GM04504 (cell line): ENCODE measurements around the gene POTEJ.
"Not testable (repeated sequence)": the region's sequence is repeated elsewhere in the genome, so short reads cannot be mapped to it uniquely, and the experiment has no call there.

Source experiments
- DNase-seq: peaks from one replicate; pipeline ENCODE4 v3.0.0-alpha.2; 2012; ENCODE audit warnings: low read depth

POTEJ gene

DNA sequence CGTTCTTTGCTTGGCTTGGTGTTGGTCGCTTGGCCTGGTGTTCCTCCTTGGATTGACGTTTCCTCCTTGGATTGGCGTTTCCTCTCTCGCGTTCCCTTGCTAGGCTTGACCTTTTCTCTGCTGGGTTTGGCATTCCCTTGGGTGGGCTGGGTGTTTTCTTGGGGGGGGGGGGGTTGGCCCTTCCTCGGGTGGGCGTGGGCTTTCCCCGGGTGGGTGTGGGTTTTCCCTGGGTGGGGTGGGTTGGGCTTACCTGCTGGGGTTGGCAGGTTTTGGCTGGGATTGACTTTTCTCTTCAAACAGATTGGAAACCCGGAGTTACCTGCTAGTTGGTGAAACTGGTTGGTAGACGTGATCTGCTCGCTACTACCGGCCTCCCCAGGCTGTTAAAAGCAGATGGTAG is at the start of gene POTEJ:
Gene POTEJ, plus strand, starts transcription at position 301 of the 400 bp plus-strand sequence. Its CDS starts 93 bp downstream, at position 394.
- not testable (repeated sequence) for DNase-seq

- DNase-seq, result not testable (repeated sequence)
These were observed 45.1 kb upstream of the POTEJ start for GRCh38 chr2:130566165-130566564.

- DNase-seq, result not testable (repeated sequence)
These were observed 39.3 kb upstream of the POTEJ start for GRCh38 chr2:130571929-130572328.

DNA sequence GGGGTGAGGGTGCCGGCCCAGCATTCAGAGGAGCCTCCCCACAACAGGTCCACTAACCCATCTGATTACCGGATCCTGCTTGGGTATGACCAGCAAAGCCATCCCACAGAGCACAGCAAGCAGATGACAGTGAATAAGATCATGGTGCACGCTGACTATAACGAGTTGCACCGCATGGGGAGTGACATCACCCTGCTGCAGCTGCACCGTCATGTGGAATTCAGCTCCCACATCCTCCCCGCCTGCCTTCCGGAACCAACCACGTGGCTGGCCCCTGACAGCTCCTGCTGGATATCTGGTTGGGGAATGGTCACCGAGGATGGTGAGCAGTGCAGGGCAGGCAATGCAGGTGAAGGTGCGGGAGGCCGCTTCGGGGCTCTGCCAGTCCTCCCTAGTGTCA is 37.0 kb upstream of the POTEJ start:
- not testable (repeated sequence) for DNase-seq

- DNase-seq, result not testable (repeated sequence)
These were observed 34.9 kb upstream of the POTEJ start for GRCh38 chr2:130576209-130576784.

GRCh38 chr2:130577559-130577958 is 33.7 kb upstream of the POTEJ start:
- DNase-seq, result not testable (repeated sequence)

DNA sequence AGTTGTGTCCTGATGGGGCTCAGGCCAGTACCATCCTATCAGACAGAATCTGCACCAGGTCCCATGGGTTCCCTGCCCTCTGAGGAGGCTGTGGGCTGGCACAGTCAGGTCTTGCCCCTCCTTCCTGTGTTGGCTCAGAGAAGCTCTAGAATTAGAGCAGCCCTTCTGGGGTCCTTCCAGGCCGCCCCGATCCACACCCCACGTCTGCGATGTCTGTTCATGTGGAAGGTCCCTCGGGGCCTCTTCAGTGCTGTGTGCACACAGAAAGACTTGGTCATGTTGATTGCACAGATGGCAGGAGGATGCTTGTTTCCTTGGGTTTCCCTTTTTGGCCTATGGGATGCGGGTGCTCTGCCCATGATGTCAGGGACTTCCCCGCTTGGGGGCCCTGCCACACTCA is 32.1 kb upstream of the POTEJ start:
- DNase-seq, result not testable (repeated sequence)

- not testable (repeated sequence) for DNase-seq
These were observed 29.7 kb upstream of the POTEJ start for GRCh38 chr2:130581491-130581890.

GRCh38 chr2:130582970-130583369 is 28.3 kb upstream of the POTEJ start:
- not testable (repeated sequence) for DNase-seq

GRCh38 chr2:130583582-130583981 is 27.7 kb upstream of the POTEJ start:
- not testable (repeated sequence) for DNase-seq

DNA sequence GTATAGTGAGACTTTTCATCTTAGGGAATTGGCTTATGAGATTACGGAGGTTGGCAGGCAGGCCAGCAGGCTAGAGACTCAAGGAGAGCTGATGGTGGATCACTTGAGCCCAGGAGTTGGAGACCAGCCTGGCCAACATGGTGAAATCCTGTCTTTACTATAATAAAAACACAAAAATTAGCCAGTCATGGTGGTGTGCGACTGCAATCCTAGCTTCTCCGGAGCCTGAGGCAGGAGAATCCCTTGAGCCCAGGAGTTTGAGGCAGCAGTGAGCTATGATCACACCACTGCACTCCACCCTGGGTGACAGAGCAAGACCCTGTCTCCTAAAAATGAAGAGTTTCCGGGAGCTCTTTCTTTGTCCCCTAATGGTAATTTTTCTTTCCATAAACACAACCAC is 26.5 kb upstream of the POTEJ start:
- DNase-seq, result not testable (repeated sequence)

- DNase-seq, result not testable (repeated sequence)
These were observed 22.4 kb upstream of the POTEJ start for GRCh38 chr2:130588688-130589458.

DNA sequence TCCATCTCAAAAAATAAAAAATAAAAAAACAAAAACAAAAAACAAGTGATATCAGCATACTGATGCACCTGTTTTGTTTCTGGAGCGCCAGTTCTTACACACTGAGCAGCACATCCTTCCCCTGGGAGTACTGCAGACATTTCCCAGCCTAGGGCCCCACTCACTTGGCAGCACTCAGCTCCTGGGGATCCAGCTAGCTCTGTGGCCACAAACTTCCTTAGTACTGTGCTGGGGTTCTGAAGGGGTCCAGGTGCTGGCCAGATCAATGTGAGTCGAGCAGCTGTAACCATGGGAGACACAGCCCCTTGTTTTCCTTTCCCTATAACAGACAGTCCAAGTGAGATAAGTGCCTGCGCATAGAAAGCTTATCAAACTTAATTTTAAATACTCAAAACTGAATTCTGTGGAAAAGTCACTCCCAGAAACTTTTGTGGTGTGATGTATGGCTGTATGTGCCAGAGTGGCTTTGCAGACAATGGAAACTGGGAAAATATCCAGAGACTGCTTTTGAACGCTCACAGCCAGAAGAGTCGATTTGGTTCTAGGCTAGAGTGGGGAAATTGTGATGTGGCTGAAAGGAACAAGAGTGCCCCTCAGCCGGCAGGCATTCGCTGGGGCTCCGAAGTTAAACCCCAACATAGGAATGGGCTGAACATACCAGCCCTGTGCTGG is 20.9 kb upstream of the POTEJ start:
- not testable (repeated sequence) for DNase-seq

DNA sequence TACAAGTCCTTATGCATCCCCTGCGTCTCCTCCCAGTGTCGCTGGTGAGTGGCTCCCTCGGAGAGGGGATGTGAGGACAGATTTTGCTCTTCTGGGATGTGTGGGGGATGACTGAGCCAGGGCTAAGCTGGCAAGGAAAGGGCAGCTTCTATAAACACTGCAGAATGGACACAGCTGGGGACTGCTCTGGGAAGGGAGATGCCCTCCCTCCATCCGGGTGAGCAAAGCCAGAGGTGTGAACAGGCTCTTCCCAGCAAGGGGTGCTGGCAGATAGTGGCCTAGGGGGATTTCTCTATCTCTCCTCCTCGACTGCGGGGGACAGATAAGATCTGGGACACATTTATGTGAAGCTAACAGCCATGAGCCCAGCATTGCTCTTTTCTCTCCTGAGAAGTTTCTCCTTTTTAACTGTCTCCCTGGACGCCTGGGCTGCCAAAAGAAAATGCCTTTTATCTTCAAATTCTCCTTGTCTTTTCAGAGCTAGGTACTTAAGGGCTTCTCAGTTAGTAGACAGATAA is 20.3 kb upstream of the POTEJ start:
- DNase-seq, result not testable (repeated sequence)

DNA sequence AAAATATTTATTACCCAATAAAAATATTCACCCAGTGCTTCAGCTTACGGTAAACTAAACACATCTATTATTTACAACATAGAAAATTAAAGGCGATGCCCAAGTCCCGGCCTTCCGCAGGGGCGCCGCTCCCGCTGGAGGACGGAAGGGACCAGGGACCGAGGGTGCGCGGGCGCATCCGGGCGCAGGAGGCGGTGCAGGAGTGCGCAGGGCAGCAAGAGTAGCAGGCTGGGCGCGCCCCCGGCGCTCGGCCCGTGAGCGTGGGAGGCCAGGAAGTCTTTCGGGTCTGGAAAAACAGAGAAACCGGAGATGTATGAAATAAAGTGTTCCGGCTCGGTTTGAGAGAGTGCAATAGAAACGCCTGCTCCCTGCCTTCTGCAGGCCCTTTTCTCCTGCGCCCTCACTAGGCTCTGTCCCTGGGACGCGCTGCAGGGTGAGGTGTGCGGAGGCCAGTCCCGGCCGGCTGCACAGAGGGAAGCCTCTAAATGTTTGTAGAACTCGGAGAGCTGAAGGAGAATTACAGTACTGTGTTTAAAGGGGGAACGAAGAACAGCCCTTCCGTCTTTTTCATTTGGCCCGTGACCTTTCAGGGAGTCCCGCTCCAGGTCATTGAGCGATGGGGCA is 18.3 kb upstream of the POTEJ start:
- DNase-seq, result not testable (repeated sequence)

- not testable (repeated sequence) for DNase-seq
These were observed 17.2 kb upstream of the POTEJ start for GRCh38 chr2:130594011-130594410.

DNA sequence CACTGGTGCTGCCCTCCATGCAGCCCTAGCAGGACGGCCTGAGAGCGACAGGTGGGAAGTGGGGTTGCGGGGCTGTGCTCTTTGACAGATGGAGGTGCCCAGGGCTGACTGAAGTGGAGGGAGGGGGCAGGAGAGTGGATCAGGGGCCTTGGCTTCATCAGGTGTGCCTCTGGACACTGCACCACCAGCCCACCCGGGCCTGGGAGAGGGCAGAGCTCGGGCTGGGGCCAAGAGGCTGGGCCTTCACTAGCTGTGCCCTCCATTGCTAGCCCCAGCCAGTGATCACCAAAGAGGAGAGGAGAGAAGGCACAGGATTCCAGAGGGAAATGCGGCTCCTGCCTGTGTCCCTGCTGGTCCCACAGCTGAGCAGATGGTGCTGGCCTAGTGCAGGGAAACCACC is 14.5 kb upstream of the POTEJ start:
- DNase-seq, result not testable (repeated sequence)

GRCh38 chr2:130597994-130598393 is 13.2 kb upstream of the POTEJ start:
- DNase-seq, result not testable (repeated sequence)

DNA sequence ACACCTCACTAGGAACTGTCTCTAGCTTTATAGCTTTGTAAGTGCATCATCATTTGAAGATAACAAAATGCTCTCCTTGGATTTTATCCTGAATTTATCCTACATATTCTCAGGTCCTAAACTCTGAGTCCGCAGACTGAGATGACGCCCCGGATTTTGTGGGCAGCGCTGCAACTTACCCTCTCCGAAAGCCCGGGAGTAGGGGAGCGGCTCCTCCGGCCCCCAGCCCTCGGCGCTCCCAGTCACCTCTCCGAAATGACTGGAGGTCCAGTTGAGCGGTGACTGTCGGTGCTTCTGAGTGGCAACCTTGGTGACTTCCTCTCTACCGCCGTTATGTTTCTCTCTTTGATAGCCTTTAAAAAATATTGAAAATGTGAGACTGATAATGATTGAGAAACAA is 12.8 kb upstream of the POTEJ start:
- DNase-seq, result not testable (repeated sequence)

- DNase-seq, result not testable (repeated sequence)
These were observed 11.8 kb upstream of the POTEJ start, which contains the start of gene CFC1 for GRCh38 chr2:130599393-130599792. Gene CFC1, minus strand, starts transcription at chr2:130599575. Its CDS starts 288 bp downstream, at chr2:130599287.

GRCh38 chr2:130599926-130600325 is 11.3 kb upstream of the POTEJ start:
- DNase-seq, result not testable (repeated sequence)
